GM20431 (cell line): ENCODE measurements around the gene TRIM54.

Experiments used
- in situ Hi-C: fragments of 300-500 bp; cut with MseI, MboI; formaldehyde crosslinking; loops from one replicate; pipeline ENCODE4 v1.15.0; 2020; ENCODE audit warnings: low sequenced_read_pairs; ENCODE audit not compliant: unreplicated experiment

The TRIM54 gene, protein sequence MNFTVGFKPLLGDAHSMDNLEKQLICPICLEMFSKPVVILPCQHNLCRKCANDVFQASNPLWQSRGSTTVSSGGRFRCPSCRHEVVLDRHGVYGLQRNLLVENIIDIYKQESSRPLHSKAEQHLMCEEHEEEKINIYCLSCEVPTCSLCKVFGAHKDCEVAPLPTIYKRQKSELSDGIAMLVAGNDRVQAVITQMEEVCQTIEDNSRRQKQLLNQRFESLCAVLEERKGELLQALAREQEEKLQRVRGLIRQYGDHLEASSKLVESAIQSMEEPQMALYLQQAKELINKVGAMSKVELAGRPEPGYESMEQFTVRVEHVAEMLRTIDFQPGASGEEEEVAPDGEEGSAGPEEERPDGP

GRCh38 chr2:27281855-27282559 is at the start of gene TRIM54:
Gene TRIM54 (plus strand): TSS chr2:27282429. CDS start chr2:27282732, 303 bp downstream.
- in situ Hi-C loops = loop anchor here (10.0 to 25.0 kb wide), 3 partner anchors 187 to 445 kb away; partner anchors contain the start of genes DPYSL5 and MAPRE3

- in situ Hi-C loops = no loop called here
Measured at GRCh38 chr2:27233341-27233740, 48.9 kb upstream of the TRIM54 start.

DNA sequence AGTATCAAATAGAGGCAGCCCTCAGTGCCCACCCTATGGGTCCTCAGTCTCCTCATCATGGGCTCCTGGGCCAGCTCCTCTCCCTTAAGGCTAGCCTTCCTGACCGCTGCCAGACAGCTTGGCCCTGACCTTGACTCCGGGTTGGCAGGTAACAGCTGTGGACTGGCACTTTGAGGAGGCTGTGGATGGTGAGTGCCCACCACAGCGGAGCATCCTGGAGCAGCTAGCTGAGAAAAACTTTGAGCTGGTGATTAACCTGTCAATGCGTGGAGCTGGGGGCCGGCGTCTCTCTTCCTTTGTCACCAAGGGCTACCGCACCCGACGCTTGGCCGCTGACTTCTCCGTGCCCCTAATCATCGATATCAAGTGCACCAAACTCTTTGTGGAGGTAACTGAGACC is 46.1 kb upstream of the TRIM54 start:
- in situ Hi-C loops = no loop called here

DNA sequence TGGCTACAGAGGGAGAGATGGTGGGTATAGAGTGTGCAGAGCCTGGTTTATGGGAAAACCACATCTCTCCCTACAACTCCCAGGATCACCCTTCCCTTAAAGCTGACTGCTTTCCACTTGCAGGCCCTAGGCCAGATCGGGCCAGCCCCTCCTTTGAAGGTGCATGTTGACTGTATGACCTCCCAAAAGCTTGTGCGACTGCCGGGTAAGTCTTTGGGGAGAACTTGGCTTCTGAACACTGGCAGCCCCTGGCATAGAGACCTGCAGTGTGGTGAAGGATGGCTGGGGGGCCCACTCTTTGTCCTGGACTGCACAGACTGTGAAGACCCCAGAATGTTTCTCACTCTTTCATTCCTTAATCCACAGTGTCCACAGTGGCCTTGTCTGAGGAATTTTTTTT is 45.6 kb upstream of the TRIM54 start:
- in situ Hi-C loops = no loop called here

DNA sequence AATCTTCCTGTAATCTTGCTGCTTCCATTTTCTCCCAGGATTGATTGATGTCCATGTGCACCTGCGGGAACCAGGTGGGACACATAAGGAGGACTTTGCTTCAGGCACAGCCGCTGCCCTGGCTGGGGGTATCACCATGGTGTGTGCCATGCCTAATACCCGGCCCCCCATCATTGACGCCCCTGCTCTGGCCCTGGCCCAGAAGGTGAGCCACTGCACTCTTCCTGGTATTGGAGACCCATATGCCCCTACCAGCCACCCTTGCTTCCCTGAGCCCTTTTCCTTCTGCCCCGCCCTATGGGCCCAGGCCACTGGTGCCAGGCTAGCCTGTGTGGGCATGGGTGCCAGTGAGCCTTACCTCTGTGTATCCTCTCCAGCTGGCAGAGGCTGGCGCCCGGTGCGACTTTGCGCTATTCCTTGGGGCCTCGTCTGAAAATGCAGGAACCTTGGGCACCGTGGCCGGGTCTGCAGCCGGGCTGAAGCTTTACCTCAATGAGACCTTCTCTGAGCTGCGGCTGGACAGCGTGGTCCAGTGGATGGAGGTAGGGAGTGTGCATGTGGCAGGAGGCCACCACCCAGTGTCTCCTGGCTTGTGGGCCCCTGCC is 44.8 kb upstream of the TRIM54 start:
- in situ Hi-C loops = no loop called here

DNA sequence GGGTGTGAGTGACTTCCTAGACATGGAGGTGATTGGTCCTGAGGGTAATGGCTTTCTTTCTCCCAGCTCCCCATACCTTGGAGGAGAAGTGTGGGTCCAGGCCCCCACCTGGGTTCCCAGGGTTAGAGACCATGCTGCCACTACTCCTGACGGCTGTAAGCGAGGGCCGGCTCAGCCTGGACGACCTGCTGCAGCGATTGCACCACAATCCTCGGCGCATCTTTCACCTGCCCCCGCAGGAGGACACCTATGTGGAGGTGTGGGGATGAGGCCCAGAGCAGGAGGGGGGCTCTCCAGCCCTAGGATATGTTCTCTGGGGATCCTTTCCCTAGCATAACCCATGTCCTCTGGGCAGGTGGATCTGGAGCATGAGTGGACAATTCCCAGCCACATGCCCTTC is 43.3 kb upstream of the TRIM54 start:
- in situ Hi-C loops = no loop called here

- in situ Hi-C loops = no loop called here
Measured at GRCh38 chr2:27240406-27240805, 41.8 kb upstream of the TRIM54 start.

DNA sequence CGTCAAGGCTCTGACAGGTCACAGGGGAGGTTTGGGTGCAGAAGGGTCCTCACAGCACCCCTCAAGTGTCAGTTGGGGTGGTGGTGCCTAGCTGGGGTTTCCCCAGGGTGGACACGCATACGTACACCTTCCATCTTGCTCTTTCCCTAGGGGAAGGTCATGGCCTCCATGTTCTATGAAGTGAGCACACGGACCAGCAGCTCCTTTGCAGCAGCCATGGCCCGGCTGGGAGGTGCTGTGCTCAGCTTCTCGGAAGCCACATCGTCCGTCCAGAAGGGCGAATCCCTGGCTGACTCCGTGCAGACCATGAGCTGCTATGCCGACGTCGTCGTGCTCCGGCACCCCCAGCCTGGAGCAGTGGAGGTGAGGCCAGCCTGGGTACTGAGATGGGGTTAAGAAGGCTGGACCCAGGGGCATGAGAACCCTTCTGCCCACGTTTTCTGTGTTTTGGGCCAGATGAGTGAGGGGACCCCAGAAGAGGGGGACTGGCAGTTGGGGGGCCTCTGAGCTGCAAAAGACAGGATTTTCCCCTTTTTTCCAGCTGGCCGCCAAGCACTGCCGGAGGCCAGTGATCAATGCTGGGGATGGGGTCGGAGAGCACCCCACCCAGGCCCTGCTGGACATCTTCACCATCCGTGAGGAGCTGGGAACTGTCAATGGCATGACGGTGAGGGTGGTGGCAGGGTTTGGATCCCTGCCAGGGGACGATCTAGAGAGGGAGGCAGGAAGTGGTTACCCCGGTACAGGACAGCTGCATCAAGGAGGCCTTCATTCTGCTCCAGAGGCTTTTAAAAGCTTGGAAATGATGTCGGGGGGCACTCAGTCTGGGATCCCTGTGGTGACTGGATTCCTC is 40.2 kb upstream of the TRIM54 start:
- in situ Hi-C loops = no loop called here

DNA sequence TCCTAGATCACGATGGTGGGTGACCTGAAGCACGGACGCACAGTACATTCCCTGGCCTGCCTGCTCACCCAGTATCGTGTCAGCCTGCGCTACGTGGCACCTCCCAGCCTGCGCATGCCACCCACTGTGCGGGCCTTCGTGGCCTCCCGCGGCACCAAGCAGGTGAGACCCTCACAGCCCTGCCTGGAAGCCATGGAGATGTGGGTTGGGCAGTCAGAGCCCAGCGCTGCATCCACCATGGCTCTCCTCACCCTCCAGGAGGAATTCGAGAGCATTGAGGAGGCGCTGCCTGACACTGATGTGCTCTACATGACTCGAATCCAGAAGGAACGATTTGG is 39.6 kb upstream of the TRIM54 start:
- in situ Hi-C loops = no loop called here

DNA sequence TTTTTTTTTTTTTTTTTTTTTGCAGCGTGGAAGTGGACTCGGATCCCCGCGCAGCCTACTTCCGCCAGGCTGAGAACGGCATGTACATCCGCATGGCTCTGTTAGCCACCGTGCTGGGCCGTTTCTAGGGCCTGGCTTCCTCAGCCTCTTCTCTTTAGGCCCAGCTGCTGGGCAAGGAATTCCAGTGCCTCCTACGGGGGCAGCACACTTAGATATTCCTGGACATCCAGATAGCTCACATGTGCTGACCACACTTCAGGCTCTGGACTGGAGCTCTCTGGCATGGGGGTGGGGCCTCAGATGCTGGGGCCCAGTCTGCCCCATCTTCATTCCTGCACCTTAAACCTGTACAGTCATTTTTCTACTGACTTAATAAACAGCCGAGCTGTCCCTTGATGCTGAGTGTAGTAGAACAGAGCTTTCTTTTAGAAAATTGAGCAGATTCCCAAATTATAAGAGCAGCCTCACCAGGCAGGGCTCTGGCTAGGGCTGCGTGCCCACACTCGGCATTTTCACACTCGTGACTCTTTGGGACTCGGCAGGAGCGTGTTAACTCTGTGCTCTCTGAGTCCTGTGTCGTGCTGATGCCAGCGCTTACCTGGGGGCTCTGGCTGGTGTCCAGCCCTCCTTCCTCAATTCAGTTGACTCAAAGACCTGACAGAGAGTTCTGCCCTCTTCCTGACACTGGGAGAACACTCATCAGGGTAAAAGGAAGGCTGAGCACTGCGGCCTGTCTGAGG is 38.7 kb upstream of the TRIM54 start:
- in situ Hi-C loops = no loop called here

GRCh38 chr2:27245116-27245515 is 37.1 kb upstream of the TRIM54 start:
- in situ Hi-C loops = no loop called here

- in situ Hi-C loops = no loop called here
Measured at GRCh38 chr2:27245626-27246025, 36.6 kb upstream of the TRIM54 start.

GRCh38 chr2:27247893-27248292 is 34.3 kb upstream of the TRIM54 start:
- in situ Hi-C loops = no loop called here

- in situ Hi-C loops = no loop called here
Measured at GRCh38 chr2:27249159-27249890, 32.9 kb upstream of the TRIM54 start.

- in situ Hi-C loops = no loop called here
Measured at GRCh38 chr2:27249891-27250651, 32.2 kb upstream of the TRIM54 start.

GRCh38 chr2:27250652-27251379 is 31.4 kb upstream of the TRIM54 start:
- in situ Hi-C loops = no loop called here

GRCh38 chr2:27251766-27252165 is 30.5 kb upstream of the TRIM54 start:
- in situ Hi-C loops = no loop called here

DNA sequence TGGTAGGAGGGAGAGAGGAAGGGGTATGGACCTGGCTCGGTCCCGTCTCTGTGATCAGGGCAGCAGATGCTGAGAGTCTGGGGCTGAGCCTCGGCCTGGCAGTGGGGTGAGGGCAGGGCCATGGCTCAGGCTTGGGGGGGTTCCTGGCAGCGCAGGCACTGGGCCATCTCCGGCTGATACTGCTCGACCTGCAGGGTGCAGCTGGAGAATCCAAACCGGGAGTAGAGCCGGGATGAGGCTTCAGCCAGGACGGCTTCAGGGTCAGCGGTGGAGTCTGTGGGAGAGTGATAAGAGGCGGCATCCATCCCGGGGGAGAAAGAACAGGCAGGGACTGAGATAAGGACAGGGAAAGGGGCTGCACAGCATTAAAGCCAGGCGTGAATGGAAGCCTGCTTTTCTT is 27.0 kb upstream of the TRIM54 start:
- in situ Hi-C loops = no loop called here
